ENCODE data around the gene FGF10.

Gene FGF10

GRCh38 chr5:44321144-44321725 is 68.0 kb downstream of the FGF10 start:
- Histone ChIP-seq H3K9me3 (ENCODE audit: control insufficient read depth in 5 of 5, low read length in 5 of 5) (peaks cover 0 to 6% (median 0%) of the 10 kb centered on the region in 5 donors), H3K4me3 (ENCODE audit: low read depth in 1 of 5, low read length in 5 of 5) (no peak overlapping the region), H3K4me1 (ENCODE audit: control insufficient read depth in 5 of 5, insufficient read depth in 5 of 5, low read length in 5 of 5) (no peaks in the 10 kb centered on the region), H3K36me3 (ENCODE audit: control insufficient read depth in 5 of 5, insufficient read depth in 5 of 5, low read length in 5 of 5) (no peaks in the 10 kb centered on the region), H3K27me3 (ENCODE audit: control insufficient read depth in 5 of 5, insufficient read depth in 4 of 5, low read length in 5 of 5) (no peaks in the 10 kb centered on the region), H3K9ac (ENCODE audit: low read length in 5 of 5) (no peak overlapping the region), H3K27ac (ENCODE audit: low read depth, low read length) (no peak overlapping the region)

- Histone ChIP-seq H3K9ac (ENCODE audit: low read length in 5 of 5) (no peak overlapping the region), H3K27me3 (ENCODE audit: control insufficient read depth in 5 of 5, insufficient read depth in 4 of 5, low read length in 5 of 5) (no peaks in the 10 kb centered on the region), H3K4me1 (ENCODE audit: control insufficient read depth in 5 of 5, insufficient read depth in 5 of 5, low read length in 5 of 5) (no peaks in the 10 kb centered on the region), H3K36me3 (ENCODE audit: control insufficient read depth in 5 of 5, insufficient read depth in 5 of 5, low read length in 5 of 5) (no peaks in the 10 kb centered on the region), H3K4me3 (ENCODE audit: low read depth in 1 of 5, low read length in 5 of 5) (no peak overlapping the region), H3K27ac (ENCODE audit: low read depth, low read length) (no peak overlapping the region), H3K9me3 (ENCODE audit: control insufficient read depth in 5 of 5, low read length in 5 of 5) (peaks cover 0 to 6% (median 0%) of the 10 kb centered on the region in 5 donors)
Measured at GRCh38 chr5:44320188-44320587, 69.0 kb downstream of the FGF10 start.

DNA sequence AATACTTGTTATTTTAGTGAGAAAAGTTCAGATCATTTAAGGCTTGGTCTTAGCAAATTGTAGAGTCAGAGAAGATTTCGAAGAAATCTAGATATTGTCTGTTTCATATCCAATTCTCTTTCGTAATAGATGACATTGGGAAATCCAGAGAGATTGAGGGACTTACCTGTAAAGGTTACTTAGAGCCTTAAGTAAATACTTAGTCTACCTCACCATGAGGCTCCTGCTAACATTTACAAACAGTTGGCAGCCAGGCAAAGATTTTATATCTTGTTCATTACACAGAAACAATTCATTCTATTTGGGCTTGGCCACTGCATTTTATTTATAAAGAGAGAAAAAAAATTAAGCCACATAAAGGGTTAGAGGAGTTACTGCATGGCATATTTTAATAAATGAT is 70.3 kb downstream of the FGF10 start:
- Histone ChIP-seq H3K27me3 (ENCODE audit: control insufficient read depth in 5 of 5, insufficient read depth in 4 of 5, low read length in 5 of 5) (no peaks in the 10 kb centered on the region), H3K9me3 (ENCODE audit: control insufficient read depth in 5 of 5, low read length in 5 of 5) (peaks cover 0 to 6% (median 0%) of the 10 kb centered on the region in 5 donors), H3K27ac (ENCODE audit: low read depth, low read length) (no peak overlapping the region), H3K36me3 (ENCODE audit: control insufficient read depth in 5 of 5, insufficient read depth in 5 of 5, low read length in 5 of 5) (no peaks in the 10 kb centered on the region), H3K4me1 (ENCODE audit: control insufficient read depth in 5 of 5, insufficient read depth in 5 of 5, low read length in 5 of 5) (no peaks in the 10 kb centered on the region), H3K4me3 (ENCODE audit: low read depth in 1 of 5, low read length in 5 of 5) (no peak overlapping the region), H3K9ac (ENCODE audit: low read length in 5 of 5) (no peak overlapping the region)

DNA sequence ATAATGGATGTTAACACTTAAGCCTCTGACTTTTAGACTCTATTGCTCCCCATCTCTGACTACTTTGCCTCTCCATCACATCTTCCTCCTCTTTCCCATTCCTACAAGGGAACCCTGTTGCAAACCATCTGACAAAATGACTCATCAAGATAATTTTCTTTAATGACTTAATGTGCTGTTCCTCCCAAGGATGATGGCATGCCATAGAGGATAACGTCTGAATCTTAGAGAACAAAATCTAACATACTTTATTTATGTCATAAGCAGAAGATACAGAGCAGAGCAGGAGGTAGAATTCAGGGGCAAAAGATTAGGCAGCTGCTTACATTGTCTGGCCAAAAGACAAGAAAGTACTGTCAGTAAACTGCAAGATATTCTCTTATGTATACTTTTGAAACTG is 76.8 kb downstream of the FGF10 start:
- Histone ChIP-seq H3K4me1 (ENCODE audit: control insufficient read depth in 5 of 5, insufficient read depth in 5 of 5, low read length in 5 of 5) (no peaks in the 10 kb centered on the region), H3K27ac (ENCODE audit: low read depth, low read length) (no peak overlapping the region), H3K9me3 (ENCODE audit: control insufficient read depth in 5 of 5, low read length in 5 of 5) (no peaks in the 10 kb centered on the region), H3K9ac (ENCODE audit: low read length in 5 of 5) (no peak overlapping the region), H3K4me3 (ENCODE audit: low read depth in 1 of 5, low read length in 5 of 5) (no peak overlapping the region), H3K36me3 (ENCODE audit: control insufficient read depth in 5 of 5, insufficient read depth in 5 of 5, low read length in 5 of 5) (no peaks in the 10 kb centered on the region), H3K27me3 (ENCODE audit: control insufficient read depth in 5 of 5, insufficient read depth in 4 of 5, low read length in 5 of 5) (no peaks in the 10 kb centered on the region)

DNA sequence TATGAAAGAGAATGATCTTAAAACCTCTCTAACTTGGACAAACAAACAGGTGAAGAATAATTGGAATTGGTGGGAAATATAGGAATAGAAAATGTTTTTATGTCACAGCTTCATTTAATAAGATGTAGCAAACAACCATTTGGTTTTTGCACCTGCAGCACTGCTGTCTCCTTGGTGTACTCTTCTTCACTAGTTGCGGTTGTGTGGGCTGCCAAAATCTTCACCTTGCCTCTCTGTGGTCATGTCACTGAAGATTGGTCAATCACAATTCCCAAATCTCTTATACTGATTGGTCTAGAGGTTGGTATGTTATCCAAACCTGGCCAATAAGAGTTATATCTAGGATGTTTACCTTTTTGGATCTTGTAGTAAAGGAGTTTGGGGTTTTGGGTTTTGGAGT is 88.7 kb downstream of the FGF10 start:
- Histone ChIP-seq H3K4me3 (ENCODE audit: low read depth in 1 of 5, low read length in 5 of 5) (no peak overlapping the region), H3K27me3 (ENCODE audit: control insufficient read depth in 5 of 5, insufficient read depth in 4 of 5, low read length in 5 of 5) (no peaks in the 10 kb centered on the region), H3K9me3 (ENCODE audit: control insufficient read depth in 5 of 5, low read length in 5 of 5) (no peaks in the 10 kb centered on the region), H3K4me1 (ENCODE audit: control insufficient read depth in 5 of 5, insufficient read depth in 5 of 5, low read length in 5 of 5) (peaks cover 0 to 9% (median 0%) of the 10 kb centered on the region in 5 donors), H3K9ac (ENCODE audit: low read length in 5 of 5) (no peak overlapping the region), H3K36me3 (ENCODE audit: control insufficient read depth in 5 of 5, insufficient read depth in 5 of 5, low read length in 5 of 5) (peaks cover 0 to 8% (median 0%) of the 10 kb centered on the region in 5 donors), H3K27ac (ENCODE audit: low read depth, low read length) (no peak overlapping the region)

DNA sequence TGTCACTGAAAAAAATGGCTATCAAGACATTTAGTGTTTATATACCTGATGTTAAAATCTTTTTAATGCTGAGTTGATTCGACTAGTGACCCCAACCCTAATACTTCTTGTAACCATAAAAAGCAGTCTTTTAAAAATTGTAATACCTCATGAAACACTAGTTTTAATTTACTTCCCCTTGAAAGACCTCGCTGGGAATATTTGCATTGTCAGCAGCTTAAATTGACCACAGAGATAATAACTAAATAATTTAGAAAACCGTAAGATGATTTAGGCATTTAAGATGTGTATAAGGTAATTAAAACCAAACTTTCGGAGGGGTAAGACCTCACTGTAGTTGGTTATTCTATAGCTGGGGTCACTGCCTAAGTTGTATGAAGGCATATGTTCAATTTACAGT is 89.8 kb downstream of the FGF10 start:
- Histone ChIP-seq H3K4me3 (ENCODE audit: low read depth in 1 of 5, low read length in 5 of 5) (no peak overlapping the region), H3K9me3 (ENCODE audit: control insufficient read depth in 5 of 5, low read length in 5 of 5) (no peaks in the 10 kb centered on the region), H3K27ac (ENCODE audit: low read depth, low read length) (no peak overlapping the region), H3K27me3 (ENCODE audit: control insufficient read depth in 5 of 5, insufficient read depth in 4 of 5, low read length in 5 of 5) (no peaks in the 10 kb centered on the region), H3K36me3 (ENCODE audit: control insufficient read depth in 5 of 5, insufficient read depth in 5 of 5, low read length in 5 of 5) (no peaks in the 10 kb centered on the region), H3K9ac (ENCODE audit: low read length in 5 of 5) (no peak overlapping the region), H3K4me1 (ENCODE audit: control insufficient read depth in 5 of 5, insufficient read depth in 5 of 5, low read length in 5 of 5) (peaks cover 0 to 9% (median 0%) of the 10 kb centered on the region in 5 donors)

DNA sequence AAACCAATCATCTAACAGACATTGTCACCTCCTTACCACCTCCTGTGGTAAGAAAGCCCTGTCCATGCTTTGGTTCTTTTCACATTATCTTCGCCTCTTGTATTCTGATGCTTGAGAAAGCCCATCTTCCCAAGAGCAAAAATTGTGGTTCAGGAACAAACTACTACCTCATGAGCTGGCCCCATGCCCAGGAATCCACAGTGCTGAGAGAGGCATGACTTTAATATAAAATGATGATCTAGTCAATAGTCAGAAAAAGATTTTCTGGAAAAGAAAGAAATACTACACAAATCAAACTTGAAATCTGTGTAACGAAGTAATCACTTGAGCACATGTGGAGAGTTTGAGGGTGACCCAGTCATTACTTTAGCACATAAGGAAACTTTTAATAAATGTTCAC is 94.7 kb downstream of the FGF10 start:
- Histone ChIP-seq H3K4me1 (ENCODE audit: control insufficient read depth in 5 of 5, insufficient read depth in 5 of 5, low read length in 5 of 5) (no peaks in the 10 kb centered on the region), H3K4me3 (ENCODE audit: low read depth in 1 of 5, low read length in 5 of 5) (no peak overlapping the region), H3K9ac (ENCODE audit: low read length in 5 of 5) (no peak overlapping the region), H3K9me3 (ENCODE audit: control insufficient read depth in 5 of 5, low read length in 5 of 5) (peaks cover 0 to 6% (median 3%) of the 10 kb centered on the region in 5 donors), H3K27ac (ENCODE audit: low read depth, low read length) (no peak overlapping the region), H3K36me3 (ENCODE audit: control insufficient read depth in 5 of 5, insufficient read depth in 5 of 5, low read length in 5 of 5) (no peaks in the 10 kb centered on the region), H3K27me3 (ENCODE audit: control insufficient read depth in 5 of 5, insufficient read depth in 4 of 5, low read length in 5 of 5) (no peaks in the 10 kb centered on the region)

- Histone ChIP-seq H3K4me1 (ENCODE audit: control insufficient read depth in 5 of 5, insufficient read depth in 5 of 5, low read length in 5 of 5) (no peaks in the 10 kb centered on the region), H3K27ac (ENCODE audit: low read depth, low read length) (no peak overlapping the region), H3K9ac (ENCODE audit: low read length in 5 of 5) (no peak overlapping the region), H3K9me3 (ENCODE audit: control insufficient read depth in 5 of 5, low read length in 5 of 5) (peaks cover 0 to 6% (median 5%) of the 10 kb centered on the region in 5 donors), H3K27me3 (ENCODE audit: control insufficient read depth in 5 of 5, insufficient read depth in 4 of 5, low read length in 5 of 5) (no peaks in the 10 kb centered on the region), H3K36me3 (ENCODE audit: control insufficient read depth in 5 of 5, insufficient read depth in 5 of 5, low read length in 5 of 5) (no peaks in the 10 kb centered on the region), H3K4me3 (ENCODE audit: low read depth in 1 of 5, low read length in 5 of 5) (no peak overlapping the region)
Measured at GRCh38 chr5:44292736-44293135, 96.5 kb downstream of the FGF10 start.

- peaks cover 0 to 4% (median 0%) of the 10 kb centered on the region in 5 donors for H3K9me3 ChIP-seq (ENCODE audit: control insufficient read depth in 5 of 5, low read length in 5 of 5)
- H3K4me1 ChIP-seq (ENCODE audit: control insufficient read depth in 5 of 5, insufficient read depth in 5 of 5, low read length in 5 of 5): no peaks in the 10 kb centered on the region
- no peak overlapping the region for H3K4me3 ChIP-seq (ENCODE audit: low read depth in 1 of 5, low read length in 5 of 5)
- no peak overlapping the region for H3K9ac ChIP-seq (ENCODE audit: low read length in 5 of 5)
- no peaks in the 10 kb centered on the region for H3K36me3 ChIP-seq (ENCODE audit: control insufficient read depth in 5 of 5, insufficient read depth in 5 of 5, low read length in 5 of 5)
- no peak overlapping the region for H3K27ac ChIP-seq (ENCODE audit: low read depth, low read length)
- no peaks in the 10 kb centered on the region for H3K27me3 ChIP-seq (ENCODE audit: control insufficient read depth in 5 of 5, insufficient read depth in 4 of 5, low read length in 5 of 5)
Measured at GRCh38 chr5:44278469-44278868, 110.8 kb downstream of the FGF10 start.

- H3K36me3 ChIP-seq (ENCODE audit: control insufficient read depth in 5 of 5, insufficient read depth in 5 of 5, low read length in 5 of 5): no peaks in the 10 kb centered on the region
- H3K9ac ChIP-seq (ENCODE audit: low read length in 5 of 5): no peak overlapping the region
- no peak overlapping the region for H3K4me3 ChIP-seq (ENCODE audit: low read depth in 1 of 5, low read length in 5 of 5)
- H3K9me3 ChIP-seq (ENCODE audit: control insufficient read depth in 5 of 5, low read length in 5 of 5): peaks cover 0 to 4% (median 0%) of the 10 kb centered on the region in 5 donors
- no peaks in the 10 kb centered on the region for H3K4me1 ChIP-seq (ENCODE audit: control insufficient read depth in 5 of 5, insufficient read depth in 5 of 5, low read length in 5 of 5)
- no peak overlapping the region for H3K27ac ChIP-seq (ENCODE audit: low read depth, low read length)
- H3K27me3 ChIP-seq (ENCODE audit: control insufficient read depth in 5 of 5, insufficient read depth in 4 of 5, low read length in 5 of 5): no peaks in the 10 kb centered on the region
Measured at GRCh38 chr5:44275908-44276307, 113.3 kb downstream of the FGF10 start.

Data from subcutaneous abdominal adipose tissue (tissue), 5 donors.